GM06990 (cell line): ENCODE measurements around the gene KRT86.

Source experiments
- DNase-seq: peaks from one replicate; pipeline ENCODE4 v3.0.0-alpha.2; 2011; ENCODE audit not compliant: insufficient read length; ENCODE audit errors: extremely low read depth
- H3K27me3 ChIP-seq: replicated peaks from 2 replicates; pipeline ENCODE4 v1.6.0; 2011; ENCODE audit warnings: low read length; ENCODE audit not compliant: control insufficient read depth, insufficient read depth
- H3K36me3 ChIP-seq: 2 replicates; pipeline ENCODE4 v1.5.1; 2011; ENCODE audit warnings: low read length; ENCODE audit not compliant: control insufficient read depth, insufficient read depth
- H3K4me3 ChIP-seq: replicated peaks from 2 replicates; pipeline ENCODE4 v1.5.1; 2011; ENCODE audit warnings: low read depth, mild to moderate bottlenecking, control low read depth, low read length
- TF ChIP-seq, protein P1 (sequence below): IDR thresholded peaks from 2 replicates; pipeline ENCODE4 v1.5.1; 2011; ENCODE audit warnings: low read length, control low read depth, mild to moderate bottlenecking, inconsistent platforms; ENCODE audit not compliant: insufficient read depth, poor library complexity, severe bottlenecking

KRT86 gene

GRCh38 chr12:52306731-52307130 lies 32.3 kb downstream of the KRT86 start:
- Histone ChIP-seq H3K27me3 (no peaks in the 10 kb centered on the region; the same call in none of the 2 replicates), H3K4me3 (no peak overlapping the region), H3K36me3 (no peaks in the 10 kb centered on the region)
- no peak for DNase-seq
- TF ChIP-seq, protein P1, sequence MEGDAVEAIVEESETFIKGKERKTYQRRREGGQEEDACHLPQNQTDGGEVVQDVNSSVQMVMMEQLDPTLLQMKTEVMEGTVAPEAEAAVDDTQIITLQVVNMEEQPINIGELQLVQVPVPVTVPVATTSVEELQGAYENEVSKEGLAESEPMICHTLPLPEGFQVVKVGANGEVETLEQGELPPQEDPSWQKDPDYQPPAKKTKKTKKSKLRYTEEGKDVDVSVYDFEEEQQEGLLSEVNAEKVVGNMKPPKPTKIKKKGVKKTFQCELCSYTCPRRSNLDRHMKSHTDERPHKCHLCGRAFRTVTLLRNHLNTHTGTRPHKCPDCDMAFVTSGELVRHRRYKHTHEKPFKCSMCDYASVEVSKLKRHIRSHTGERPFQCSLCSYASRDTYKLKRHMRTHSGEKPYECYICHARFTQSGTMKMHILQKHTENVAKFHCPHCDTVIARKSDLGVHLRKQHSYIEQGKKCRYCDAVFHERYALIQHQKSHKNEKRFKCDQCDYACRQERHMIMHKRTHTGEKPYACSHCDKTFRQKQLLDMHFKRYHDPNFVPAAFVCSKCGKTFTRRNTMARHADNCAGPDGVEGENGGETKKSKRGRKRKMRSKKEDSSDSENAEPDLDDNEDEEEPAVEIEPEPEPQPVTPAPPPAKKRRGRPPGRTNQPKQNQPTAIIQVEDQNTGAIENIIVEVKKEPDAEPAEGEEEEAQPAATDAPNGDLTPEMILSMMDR = no peak

- TF ChIP-seq, protein P1 = peak; percentile 4
Measured at GRCh38 chr12:52307836-52308805, 33.7 kb downstream of the KRT86 start.

DNA sequence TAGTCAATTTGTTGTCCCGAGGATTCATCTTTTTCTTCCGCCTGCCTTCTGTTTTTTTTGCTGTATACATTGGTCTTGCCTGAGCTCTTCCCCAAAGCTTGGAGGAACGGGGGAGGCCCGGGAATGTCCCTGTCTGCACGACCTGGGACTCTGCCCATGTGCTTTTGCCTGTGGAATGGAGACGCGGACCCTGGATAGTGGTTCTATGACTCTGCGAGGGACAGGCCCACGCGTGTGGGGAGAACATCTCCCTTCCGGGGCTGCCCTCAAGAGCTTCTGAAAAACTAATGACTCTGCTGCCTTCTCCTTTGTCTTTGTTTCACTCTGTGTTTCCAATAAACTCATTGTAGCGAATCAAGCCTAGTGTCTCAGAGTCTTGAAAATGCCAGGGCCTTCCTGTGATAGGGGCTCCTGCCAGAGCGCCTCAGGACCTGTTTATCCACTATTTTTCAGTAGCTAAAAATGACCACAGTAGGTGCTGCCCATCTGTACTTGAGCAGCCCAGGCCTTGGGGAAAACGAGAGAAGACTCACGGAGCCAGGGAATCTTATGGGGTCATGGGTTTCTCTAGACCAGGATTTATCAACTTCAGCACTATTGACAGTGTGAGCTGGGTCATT lies 34.5 kb downstream of the KRT86 start:
- H3K4me3 ChIP-seq = no peak overlapping the region; the same call in 1 of the 2 replicates
- no peaks in the 10 kb centered on the region; the same call in none of the 2 replicates for H3K27me3 ChIP-seq
- DNase-seq = no peak
- TF ChIP-seq, protein P1 = no peak
- no peaks in the 10 kb centered on the region for H3K36me3 ChIP-seq

More at GRCh38 chr12:52307836-52308805, 33.7 kb downstream of the KRT86 start:
- H3K4me3 ChIP-seq = peak overlapping the region; percentile 41
- DNase-seq = peak; percentile 68
- H3K36me3 ChIP-seq = no peaks in the 10 kb centered on the region
- H3K27me3 ChIP-seq = no peaks in the 10 kb centered on the region; the same call in none of the 2 replicates

DNA sequence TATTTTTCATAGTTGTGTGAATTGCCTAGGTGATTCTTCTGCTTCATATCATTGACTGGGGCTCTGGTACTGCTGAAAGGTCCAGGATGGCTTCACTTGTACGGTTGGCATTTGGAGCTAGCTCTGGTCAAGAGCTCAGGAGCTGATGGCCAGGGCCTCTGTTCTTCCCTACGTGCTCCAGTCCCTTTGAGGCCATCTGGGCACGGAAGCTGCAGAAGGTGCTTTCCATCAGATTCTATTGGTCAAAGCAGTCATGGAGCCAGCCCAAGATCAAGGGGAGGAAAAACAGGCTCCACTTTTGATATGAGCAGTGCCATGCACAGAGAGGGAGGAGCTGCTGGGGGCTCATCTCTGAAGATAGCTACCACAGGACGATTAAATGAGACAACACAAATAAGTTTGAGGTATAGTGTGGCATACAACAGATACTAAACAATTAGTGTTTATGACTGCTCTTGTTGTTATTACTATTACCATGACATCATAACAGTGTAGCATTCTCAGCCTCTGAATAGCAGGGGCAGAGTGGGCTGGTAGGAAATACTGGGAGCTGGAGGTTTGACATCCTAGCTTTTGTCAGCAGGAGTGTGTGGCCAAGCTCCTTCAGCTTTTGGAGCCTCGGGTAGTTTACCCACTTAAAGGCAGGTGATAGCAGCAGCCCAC lies 36.3 kb downstream of the KRT86 start:
- Histone ChIP-seq H3K36me3 (no peaks in the 10 kb centered on the region), H3K27me3 (no peaks in the 10 kb centered on the region; the same call in none of the 2 replicates), H3K4me3 (no peak overlapping the region)
- TF ChIP-seq, protein P1 = no peak
- no peak for DNase-seq

DNA sequence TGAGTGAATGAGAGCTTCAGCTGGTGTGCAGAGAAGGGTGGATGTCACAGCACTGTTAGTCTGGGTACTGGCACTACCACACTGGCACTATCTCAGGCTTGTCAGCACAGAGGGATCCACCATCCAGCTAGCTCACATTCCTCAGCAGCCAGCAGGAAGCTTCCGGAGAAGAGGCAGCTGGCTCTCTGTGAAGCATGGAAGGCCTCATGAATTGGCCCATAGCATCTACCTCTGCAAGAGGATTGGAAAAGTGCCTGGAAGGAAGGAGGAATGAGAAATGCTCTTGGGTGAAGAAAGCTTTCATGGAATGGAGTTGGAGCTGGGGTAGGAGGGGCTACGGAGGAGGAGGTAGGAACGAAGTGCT lies 36.8 kb downstream of the KRT86 start:
- TF ChIP-seq, protein P1 = no peak
- Histone ChIP-seq H3K36me3 (no peaks in the 10 kb centered on the region), H3K4me3 (no peak overlapping the region), H3K27me3 (no peaks in the 10 kb centered on the region; the same call in none of the 2 replicates)
- no peak for DNase-seq
